GM12878 (cell line): Measurements from ENCODE around the gene CD300H.

ENCODE experiments used
- NR2C1 ChIP-seq: fragments of 450-650 bp; IDR thresholded peaks from 2 replicates; pipeline ENCODE4 v1.6.1; 2017; ENCODE audit warnings: antibody characterized with exemption, mild to moderate bottlenecking, moderate library complexity
- TAF1 ChIP-seq: IDR thresholded peaks from 2 replicates; pipeline ENCODE4 v1.6.1; 2011; ENCODE audit warnings: mild to moderate bottlenecking, low read depth, low read length, borderline replicate concordance
- TCF7 ChIP-seq: IDR thresholded peaks from 2 replicates; pipeline ENCODE4 v1.6.1; 2014; ENCODE audit warnings: antibody characterized with exemption, borderline replicate concordance
- TF ChIP-seq, protein P1 (sequence below), 3 experiments: IDR thresholded peaks in 2 of 3; conservative IDR thresholded peaks in 1 of 3; 2 replicates each; pipeline ENCODE4 v1.5.1; 2011; ENCODE audit warnings: low read depth in 3 of 3, low read length in 3 of 3, mild to moderate bottlenecking in 3 of 3, control low read depth in 2 of 3, moderate library complexity in 2 of 3, inconsistent platforms in 1 of 3, mixed read lengths in 1 of 3; ENCODE audit not compliant: control insufficient read depth in 2 of 3, insufficient read depth in 1 of 3; ENCODE audit errors: extremely low read depth in 1 of 3
- TF ChIP-seq, protein P2 (sequence below): IDR thresholded peaks from 2 replicates; pipeline ENCODE4 v1.6.1; 2012; ENCODE audit warnings: low read depth, low read length, improper control_type of control experiment
- TF ChIP-seq, protein P3 (sequence below): IDR thresholded peaks from 2 replicates; pipeline ENCODE4 v1.6.1; 2012; ENCODE audit warnings: low read depth, low read length, improper control_type of control experiment
- TF ChIP-seq, protein P4 (sequence below): fragments of 150-350 bp; IDR thresholded peaks from 2 replicates; pipeline ENCODE4 v1.6.1; 2014; ENCODE audit warnings: mild to moderate bottlenecking, low read depth, low read length

DNA sequence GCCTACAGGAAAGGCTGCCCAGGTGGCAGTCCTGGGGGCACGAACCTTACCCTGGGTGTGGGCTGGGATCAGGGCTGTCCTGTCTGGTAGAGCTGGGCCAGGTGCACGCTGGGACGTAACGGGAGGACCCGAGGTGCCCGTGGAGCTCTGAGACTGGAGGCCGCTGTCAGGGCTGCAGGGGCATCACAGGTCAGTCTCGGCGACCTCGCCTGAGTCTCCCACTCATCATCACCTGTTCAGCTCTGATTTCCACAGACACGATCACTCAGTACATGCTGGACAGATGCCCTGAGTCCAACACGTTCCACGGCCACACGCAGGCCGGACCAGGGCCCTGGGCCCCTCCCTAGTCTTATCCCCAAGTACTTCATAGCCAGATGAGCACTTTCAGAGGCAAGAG lies 16.7 kb downstream of the CD300H start:
- no peak for TF ChIP-seq TCF7
- TF ChIP-seq, protein P1, sequence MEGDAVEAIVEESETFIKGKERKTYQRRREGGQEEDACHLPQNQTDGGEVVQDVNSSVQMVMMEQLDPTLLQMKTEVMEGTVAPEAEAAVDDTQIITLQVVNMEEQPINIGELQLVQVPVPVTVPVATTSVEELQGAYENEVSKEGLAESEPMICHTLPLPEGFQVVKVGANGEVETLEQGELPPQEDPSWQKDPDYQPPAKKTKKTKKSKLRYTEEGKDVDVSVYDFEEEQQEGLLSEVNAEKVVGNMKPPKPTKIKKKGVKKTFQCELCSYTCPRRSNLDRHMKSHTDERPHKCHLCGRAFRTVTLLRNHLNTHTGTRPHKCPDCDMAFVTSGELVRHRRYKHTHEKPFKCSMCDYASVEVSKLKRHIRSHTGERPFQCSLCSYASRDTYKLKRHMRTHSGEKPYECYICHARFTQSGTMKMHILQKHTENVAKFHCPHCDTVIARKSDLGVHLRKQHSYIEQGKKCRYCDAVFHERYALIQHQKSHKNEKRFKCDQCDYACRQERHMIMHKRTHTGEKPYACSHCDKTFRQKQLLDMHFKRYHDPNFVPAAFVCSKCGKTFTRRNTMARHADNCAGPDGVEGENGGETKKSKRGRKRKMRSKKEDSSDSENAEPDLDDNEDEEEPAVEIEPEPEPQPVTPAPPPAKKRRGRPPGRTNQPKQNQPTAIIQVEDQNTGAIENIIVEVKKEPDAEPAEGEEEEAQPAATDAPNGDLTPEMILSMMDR (IDR thresholded peaks at IDR 0.05 in 2 of 3, conservative IDR thresholded peaks at IDR 0.05 in 1 of 3; ENCODE audit: control insufficient read depth in 2 of 3, extremely low read depth in 1 of 3, insufficient read depth in 1 of 3, low read depth in 3 of 3, low read length in 3 of 3) = no peak
- no peak for TF ChIP-seq NR2C1
- TF ChIP-seq, protein P2, sequence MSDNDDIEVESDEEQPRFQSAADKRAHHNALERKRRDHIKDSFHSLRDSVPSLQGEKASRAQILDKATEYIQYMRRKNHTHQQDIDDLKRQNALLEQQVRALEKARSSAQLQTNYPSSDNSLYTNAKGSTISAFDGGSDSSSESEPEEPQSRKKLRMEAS = no peak
- TF ChIP-seq, protein P3, sequence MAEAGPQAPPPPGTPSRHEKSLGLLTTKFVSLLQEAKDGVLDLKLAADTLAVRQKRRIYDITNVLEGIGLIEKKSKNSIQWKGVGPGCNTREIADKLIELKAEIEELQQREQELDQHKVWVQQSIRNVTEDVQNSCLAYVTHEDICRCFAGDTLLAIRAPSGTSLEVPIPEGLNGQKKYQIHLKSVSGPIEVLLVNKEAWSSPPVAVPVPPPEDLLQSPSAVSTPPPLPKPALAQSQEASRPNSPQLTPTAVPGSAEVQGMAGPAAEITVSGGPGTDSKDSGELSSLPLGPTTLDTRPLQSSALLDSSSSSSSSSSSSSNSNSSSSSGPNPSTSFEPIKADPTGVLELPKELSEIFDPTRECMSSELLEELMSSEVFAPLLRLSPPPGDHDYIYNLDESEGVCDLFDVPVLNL = no peak
- TF ChIP-seq, protein P4, sequence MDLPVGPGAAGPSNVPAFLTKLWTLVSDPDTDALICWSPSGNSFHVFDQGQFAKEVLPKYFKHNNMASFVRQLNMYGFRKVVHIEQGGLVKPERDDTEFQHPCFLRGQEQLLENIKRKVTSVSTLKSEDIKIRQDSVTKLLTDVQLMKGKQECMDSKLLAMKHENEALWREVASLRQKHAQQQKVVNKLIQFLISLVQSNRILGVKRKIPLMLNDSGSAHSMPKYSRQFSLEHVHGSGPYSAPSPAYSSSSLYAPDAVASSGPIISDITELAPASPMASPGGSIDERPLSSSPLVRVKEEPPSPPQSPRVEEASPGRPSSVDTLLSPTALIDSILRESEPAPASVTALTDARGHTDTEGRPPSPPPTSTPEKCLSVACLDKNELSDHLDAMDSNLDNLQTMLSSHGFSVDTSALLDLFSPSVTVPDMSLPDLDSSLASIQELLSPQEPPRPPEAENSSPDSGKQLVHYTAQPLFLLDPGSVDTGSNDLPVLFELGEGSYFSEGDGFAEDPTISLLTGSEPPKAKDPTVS = no peak
- TF ChIP-seq TAF1 = no peak
